HG03159 (cell line): Measurements from ENCODE around the gene SLC34A3.
A peak's percentile ranks its signal among the peaks of the same experiment; 100 is the strongest.
"Not testable (repeated sequence)": the region's sequence is repeated elsewhere in the genome, so short reads cannot be mapped to it uniquely, and the experiment has no call there.

Source experiments
- ATAC-seq: cut with Tn5 transposase; IDR thresholded peaks from one replicate; pipeline ENCODE4 v1.9.1; 2021; ENCODE audit warnings: mild to moderate bottlenecking, moderate library complexity; ENCODE audit not compliant: unreplicated experiment

Gene SLC34A3

GRCh38 chr9:137228968-137229896, 1.5 kb upstream of the SLC34A3 start:
- ATAC-seq, result no peak

- ATAC-seq, result no peak
These were observed 597 bp upstream of the SLC34A3 start for GRCh38 chr9:137229903-137230704.

GRCh38 chr9:137231372-137232039, 805 bp downstream of the SLC34A3 start:
- ATAC-seq, result no peak

- no peak for ATAC-seq
These were observed 1.4 kb downstream of the SLC34A3 start for GRCh38 chr9:137232101-137232500.

- no peak for ATAC-seq
These were observed 1.8 kb downstream of the SLC34A3 start for GRCh38 chr9:137232510-137232909.

GRCh38 chr9:137233143-137233980, 2.7 kb downstream of the SLC34A3 start:
- ATAC-seq, result no peak

- ATAC-seq, result no peak
These were observed 3.5 kb downstream of the SLC34A3 start for GRCh38 chr9:137234055-137234697.

- ATAC-seq, result no peak
These were observed 4.2 kb downstream of the SLC34A3 start for GRCh38 chr9:137234758-137235423.

- ATAC-seq, result no peak
These were observed 4.9 kb downstream of the SLC34A3 start for GRCh38 chr9:137235424-137236237.

GRCh38 chr9:137236238-137236935, 5.7 kb downstream of the SLC34A3 start:
- ATAC-seq, result peak; percentile 18

GRCh38 chr9:137236936-137237421, 6.3 kb downstream of the SLC34A3 start:
- ATAC-seq, result no peak

GRCh38 chr9:137237759-137238726, 7.3 kb downstream of the SLC34A3 start:
- ATAC-seq, result no peak

- ATAC-seq, result not testable (repeated sequence)
These were observed 9.0 kb downstream of the SLC34A3 start for GRCh38 chr9:137239541-137240200.

GRCh38 chr9:137240318-137240840, 9.7 kb downstream of the SLC34A3 start:
- ATAC-seq, result peak; percentile 24

GRCh38 chr9:137240841-137241489, 10.3 kb downstream of the SLC34A3 start, which contains the start of gene TUBB4B:
TSS of gene TUBB4B (plus strand) at chr9:137241287. CDS start at chr9:137241361, 74 bp downstream.
- ATAC-seq, result peak; percentile 68
